Esophagus muscularis mucosa (tissue), 4 donors: Measurements from ENCODE around the gene MVB12B. TPM values are rescaled to one million over a fixed set of nuclear protein-coding genes. Genes with fewer than 3 reads are reported as not detected.

Source experiments
- DNase-seq: peaks from one replicate; pipeline ENCODE4 v3.0.0-alpha.2; 2017; ENCODE audit errors: extremely low spot score
- H3K27ac ChIP-seq, 4 donors: fragments of 200-600 bp; sonication (generic); replicated peaks in 1 of 4; 1 replicate in 3 of 4; 2 replicates in 1 of 4; pipeline ENCODE4 v1.5.1; 2016 to 2019; ENCODE audit warnings: mild to moderate bottlenecking in 1 of 4
- H3K27me3 ChIP-seq, 4 donors: fragments of 200-600 bp; sonication (generic); one replicate each; pipeline versions ENCODE4 v1.5.1 to v1.6.0; 2016 to 2019
- H3K36me3 ChIP-seq, 4 donors: fragments of 200-600 bp; sonication (generic); one replicate each; pipeline ENCODE4 v1.5.1; 2016 to 2019
- H3K4me1 ChIP-seq, 4 donors: fragments of 200-600 bp; sonication (generic); one replicate each; pipeline ENCODE4 v1.5.1; 2016 to 2019
- H3K4me3 ChIP-seq, 4 donors: fragments of 200-600 bp; sonication (generic); 1 replicate in 2 of 4; 2 replicates in 2 of 4; pipeline ENCODE4 v1.5.1; 2016 to 2019; ENCODE audit warnings: mild to moderate bottlenecking in 4 of 4, moderate library complexity in 1 of 4
- H3K9me3 ChIP-seq, 4 donors: fragments of 200-600 bp; sonication (generic); 1 replicate in 3 of 4; 2 replicates in 1 of 4; pipeline ENCODE4 v1.5.1; 2016 to 2019
- EP300 ChIP-seq: sonication (generic); formaldehyde crosslinking; IDR thresholded peaks from one replicate; pipeline ENCODE4 v1.6.1; 2017; ENCODE audit warnings: antibody characterized with exemption
- POLR2A ChIP-seq: fragments of 450-650 bp; IDR thresholded peaks from one replicate; pipeline ENCODE4 v1.6.1; 2017; ENCODE audit warnings: antibody characterized with exemption, moderate library complexity, mild to moderate bottlenecking, low read depth
- POLR2AphosphoS5 ChIP-seq, 2 donors: sonication (generic); formaldehyde crosslinking; IDR thresholded peaks; one replicate each; pipeline ENCODE4 v1.6.1; 2017; ENCODE audit warnings: antibody characterized with exemption in 2 of 2
- WGBS: methylation state at CpG from one replicate; pipeline ENCODE4 v1.1.5; 2018; 5-methylcytosine and 5-hydroxymethylcytosine counted together
- intact Hi-C: fragments of 100-400 bp; cut with DNase I; formaldehyde crosslinking; loops from one replicate; pipeline ENCODE4 v1.15.1; 2023
- total RNA-seq, 4 donors: library from RNA; depleted of rRNA; stranded (reverse); fragments of >200 nt; gene quantifications; one replicate each; pipeline versions ENCODE4 v1.1.0 to v1.2.1, GENCODE V29; 2016
- TF ChIP-seq, protein P1 (sequence below), 3 experiments: fragments of 200-600 bp in 2 of 3; fragments of 450-650 bp in 1 of 3; sonication (generic) in 2 of 3; IDR thresholded peaks; one replicate each; pipeline ENCODE4 v1.5.1; 2017 to 2019; ENCODE audit warnings: antibody characterized with exemption in 3 of 3, mild to moderate bottlenecking in 2 of 3, moderate library complexity in 1 of 3

The MVB12B gene
- total RNA-seq, 4 donors from 2014 or later, result 14.1 to 25.0 (median 18.4) TPM

DNA sequence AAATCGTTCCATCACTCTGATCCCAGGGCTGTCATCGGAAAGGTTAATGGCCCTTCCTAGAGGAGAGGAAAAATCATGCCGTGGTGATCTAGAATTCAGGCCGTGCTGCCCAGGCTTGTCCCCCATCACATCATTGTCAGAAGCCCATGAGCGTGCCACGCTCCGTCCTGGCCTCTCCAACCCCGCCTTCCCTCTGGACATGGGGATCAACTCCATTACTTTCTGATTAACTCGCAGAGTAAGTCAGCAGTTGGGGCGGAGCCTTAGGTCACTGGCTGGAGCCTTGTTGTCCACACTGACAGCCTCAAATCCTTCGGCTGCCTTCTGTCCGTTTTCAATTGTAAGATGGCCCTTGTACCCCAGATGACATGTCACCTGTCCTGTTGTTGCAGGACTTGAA is 75.0 kb downstream of the MVB12B start:
- WGBS, result 88% methylated on average over 12 of the region's 12 CpGs
- peaks cover 9 to 68% (median 29%) of the 10 kb centered on the region in 4 donors for H3K36me3 ChIP-seq
- H3K27ac ChIP-seq, result no peak overlapping the region
- H3K4me1 ChIP-seq, result peaks cover 0 to 18% (median 7%) of the 10 kb centered on the region in 4 donors
- no peak overlapping the region for H3K4me3 ChIP-seq
- intact Hi-C loops, result no loop called here
- DNase-seq, result no peak
- TF ChIP-seq, protein P1, sequence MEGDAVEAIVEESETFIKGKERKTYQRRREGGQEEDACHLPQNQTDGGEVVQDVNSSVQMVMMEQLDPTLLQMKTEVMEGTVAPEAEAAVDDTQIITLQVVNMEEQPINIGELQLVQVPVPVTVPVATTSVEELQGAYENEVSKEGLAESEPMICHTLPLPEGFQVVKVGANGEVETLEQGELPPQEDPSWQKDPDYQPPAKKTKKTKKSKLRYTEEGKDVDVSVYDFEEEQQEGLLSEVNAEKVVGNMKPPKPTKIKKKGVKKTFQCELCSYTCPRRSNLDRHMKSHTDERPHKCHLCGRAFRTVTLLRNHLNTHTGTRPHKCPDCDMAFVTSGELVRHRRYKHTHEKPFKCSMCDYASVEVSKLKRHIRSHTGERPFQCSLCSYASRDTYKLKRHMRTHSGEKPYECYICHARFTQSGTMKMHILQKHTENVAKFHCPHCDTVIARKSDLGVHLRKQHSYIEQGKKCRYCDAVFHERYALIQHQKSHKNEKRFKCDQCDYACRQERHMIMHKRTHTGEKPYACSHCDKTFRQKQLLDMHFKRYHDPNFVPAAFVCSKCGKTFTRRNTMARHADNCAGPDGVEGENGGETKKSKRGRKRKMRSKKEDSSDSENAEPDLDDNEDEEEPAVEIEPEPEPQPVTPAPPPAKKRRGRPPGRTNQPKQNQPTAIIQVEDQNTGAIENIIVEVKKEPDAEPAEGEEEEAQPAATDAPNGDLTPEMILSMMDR (IDR thresholded peaks at IDR 0.05), result no peak
- no peak for TF ChIP-seq POLR2AphosphoS5 (IDR thresholded peaks at IDR 0.05)
- TF ChIP-seq EP300, result no peak
- no peak for TF ChIP-seq POLR2A
- H3K9me3 ChIP-seq, result no peaks in the 10 kb centered on the region
- H3K27me3 ChIP-seq, result no peaks in the 10 kb centered on the region

DNA sequence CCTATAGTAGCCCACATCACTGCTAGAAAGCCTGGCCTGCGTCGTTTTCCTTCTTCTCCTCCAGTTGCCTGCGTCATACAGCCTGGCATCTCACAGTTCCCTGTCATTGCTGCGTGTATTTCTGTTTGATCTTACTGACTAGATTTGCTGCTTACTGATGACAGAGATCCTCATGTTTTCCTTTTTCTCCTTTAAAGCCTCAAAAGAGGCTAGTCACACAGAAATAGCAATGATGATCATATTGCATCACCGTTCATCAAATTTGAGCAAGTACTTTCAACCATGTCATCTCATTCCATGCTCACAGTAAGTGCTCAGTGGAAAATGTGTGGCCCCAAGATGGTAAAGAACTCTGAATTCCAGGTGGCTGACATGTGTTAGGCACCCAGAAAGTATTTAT is 76.8 kb downstream of the MVB12B start:
- intact Hi-C loops, result no loop called here
- Histone ChIP-seq H3K27ac (no peak overlapping the region), H3K9me3 (no peaks in the 10 kb centered on the region), H3K4me1 (peaks cover 5 to 15% (median 9%) of the 10 kb centered on the region in 4 donors), H3K36me3 (peaks cover 0 to 59% (median 23%) of the 10 kb centered on the region in 4 donors), H3K4me3 (no peak overlapping the region), H3K27me3 (no peaks in the 10 kb centered on the region)
- WGBS, result 89% methylated on average over 5 of the region's 5 CpGs
- DNase-seq, result no peak
- no peak for TF ChIP-seq EP300
- no peak for TF ChIP-seq POLR2A
- no peak for TF ChIP-seq POLR2AphosphoS5 (IDR thresholded peaks at IDR 0.05)
- TF ChIP-seq, protein P1 (IDR thresholded peaks at IDR 0.05), result no peak

DNA sequence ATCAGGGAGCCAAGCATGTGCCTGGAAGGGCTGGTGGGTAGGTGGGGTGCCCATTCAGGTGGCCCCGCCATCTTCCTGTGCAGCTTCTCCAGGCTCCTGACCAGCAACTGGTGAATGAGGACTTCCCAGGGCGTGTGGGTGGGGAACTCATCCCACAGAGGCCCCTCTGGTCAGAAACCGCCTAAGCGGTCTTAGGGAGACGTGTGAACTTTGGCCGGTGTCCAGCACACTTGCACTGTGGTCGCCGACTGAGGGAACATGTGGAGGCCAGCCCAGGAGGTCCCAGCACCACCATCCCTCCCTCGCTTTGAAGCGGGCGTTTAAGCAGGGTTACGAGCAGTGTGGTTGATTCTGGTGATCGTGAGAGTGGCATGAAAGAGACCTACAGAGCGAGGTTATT is 77.8 kb downstream of the MVB12B start:
- peaks cover 0 to 13% (median 6%) of the 10 kb centered on the region in 4 donors for H3K4me1 ChIP-seq
- peaks cover 0 to 62% (median 20%) of the 10 kb centered on the region in 4 donors for H3K36me3 ChIP-seq
- DNase-seq, result no peak
- no peaks in the 10 kb centered on the region for H3K9me3 ChIP-seq
- 94% methylated on average over 14 of the region's 14 CpGs for WGBS
- TF ChIP-seq POLR2A (no peak), POLR2AphosphoS5 (IDR thresholded peaks at IDR 0.05) (no peak), EP300 (no peak)
- TF ChIP-seq, protein P1 (IDR thresholded peaks at IDR 0.05), result no peak
- intact Hi-C loops, result no loop called here
- H3K4me3 ChIP-seq, result no peak overlapping the region
- H3K27me3 ChIP-seq, result no peaks in the 10 kb centered on the region
- H3K27ac ChIP-seq, result no peak overlapping the region

GRCh38 chr9:126406075-126406667 is 79.5 kb downstream of the MVB12B start:
- peaks cover 0 to 47% (median 18%) of the 10 kb centered on the region in 4 donors for H3K36me3 ChIP-seq
- no peak for DNase-seq
- H3K27ac ChIP-seq, result no peak overlapping the region
- WGBS, result 86% methylated on average over 10 of the region's 10 CpGs
- TF ChIP-seq POLR2A (no peak), EP300 (no peak), POLR2AphosphoS5 (IDR thresholded peaks at IDR 0.05) (no peak)
- TF ChIP-seq, protein P1 (IDR thresholded peaks at IDR 0.05), result no peak
- no peaks in the 10 kb centered on the region for H3K9me3 ChIP-seq
- intact Hi-C loops, result no loop called here
- H3K4me1 ChIP-seq, result peaks cover 0 to 13% (median 6%) of the 10 kb centered on the region in 4 donors
- H3K4me3 ChIP-seq, result no peak overlapping the region
- H3K27me3 ChIP-seq, result no peaks in the 10 kb centered on the region
